ENCODE data around the gene GK. TPM values are rescaled to one million over a fixed set of nuclear protein-coding genes. Genes with fewer than 3 reads are reported as not detected.
A peak's percentile ranks its signal among the peaks of the same experiment; 100 is the strongest.
"Not testable (repeated sequence)": the region's sequence is repeated elsewhere in the genome, so short reads cannot be mapped to it uniquely, and the experiment has no call there.

Gene GK
- total and polyA plus RNA-seq, 11 donors = 3.3 to 17.1 (median 7.4) TPM

DNA sequence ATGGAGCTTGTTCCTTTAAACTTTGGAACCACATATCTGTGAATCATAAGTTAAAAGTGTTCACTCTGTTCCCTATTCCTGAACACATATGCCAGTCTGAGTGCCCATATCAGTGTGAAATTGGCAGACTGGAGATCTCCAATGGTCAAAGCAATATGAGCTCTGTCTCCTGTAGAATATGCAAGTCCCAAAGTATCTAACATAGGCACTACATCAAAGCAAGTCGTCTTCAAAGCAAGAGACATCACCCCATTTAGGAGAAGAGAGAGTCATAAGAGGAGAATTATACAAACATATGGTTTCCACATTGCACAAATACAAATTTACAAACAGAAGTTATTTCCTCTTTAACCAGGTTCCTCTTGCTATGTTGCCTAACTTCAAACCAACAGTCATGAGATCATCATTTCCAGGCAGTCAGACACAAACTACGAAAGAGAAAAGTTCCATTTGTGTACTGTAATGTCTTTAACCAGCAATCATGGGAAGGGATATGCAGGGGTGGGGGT lies 9.9 kb upstream of the GK start:
- no peaks in the 10 kb centered on the region for H3K36me3 ChIP-seq
- H3K27me3 ChIP-seq = no peaks in the 10 kb centered on the region
- peak overlapping the region in 3 of 12 donors; percentile 21 to 89 (median 34) for H3K27ac ChIP-seq
- intact Hi-C loops (cut with DNase I) = no loop called here
- peaks cover 0 to 26% (median 0%) of the 10 kb centered on the region in 12 donors for H3K4me1 ChIP-seq
- no peaks in the 10 kb centered on the region for H3K9me3 ChIP-seq
- WGBS, 4 donors = 36 to 67% (median 47%) methylated on average over 2 of the region's 2 CpGs
- H3K4me3 ChIP-seq = no peak overlapping the region
- ATAC-seq = peak; percentile 52 to 71 (median 66)
- no peak for TF ChIP-seq CTCF (IDR thresholded peaks at IDR 0.05)
- no peak for DNase-seq

GRCh38 chrX:30649859-30650258 lies 3.4 kb upstream of the GK start:
- 60 to 80% (median 73%) methylated on average over 2 of the region's 2 CpGs for WGBS, 4 donors
- H3K36me3 ChIP-seq = no peaks in the 10 kb centered on the region
- peaks cover 0 to 5% (median 0%) of the 10 kb centered on the region in 9 donors for H3K27me3 ChIP-seq
- ATAC-seq (no peak), DNase-seq (no peak)
- TF ChIP-seq CTCF (IDR thresholded peaks at IDR 0.05) = no peak
- TF ChIP-seq POLR2A (IDR thresholded peaks at IDR 0.05) = no peak
- H3K4me1 ChIP-seq = peaks cover 0 to 14% (median 0%) of the 10 kb centered on the region in 12 donors
- no peak overlapping the region for H3K27ac ChIP-seq
- H3K9me3 ChIP-seq = no peaks in the 10 kb centered on the region
- intact Hi-C loops (cut with DNase I) = no loop called here
- H3K4me3 ChIP-seq = no peak overlapping the region

DNA sequence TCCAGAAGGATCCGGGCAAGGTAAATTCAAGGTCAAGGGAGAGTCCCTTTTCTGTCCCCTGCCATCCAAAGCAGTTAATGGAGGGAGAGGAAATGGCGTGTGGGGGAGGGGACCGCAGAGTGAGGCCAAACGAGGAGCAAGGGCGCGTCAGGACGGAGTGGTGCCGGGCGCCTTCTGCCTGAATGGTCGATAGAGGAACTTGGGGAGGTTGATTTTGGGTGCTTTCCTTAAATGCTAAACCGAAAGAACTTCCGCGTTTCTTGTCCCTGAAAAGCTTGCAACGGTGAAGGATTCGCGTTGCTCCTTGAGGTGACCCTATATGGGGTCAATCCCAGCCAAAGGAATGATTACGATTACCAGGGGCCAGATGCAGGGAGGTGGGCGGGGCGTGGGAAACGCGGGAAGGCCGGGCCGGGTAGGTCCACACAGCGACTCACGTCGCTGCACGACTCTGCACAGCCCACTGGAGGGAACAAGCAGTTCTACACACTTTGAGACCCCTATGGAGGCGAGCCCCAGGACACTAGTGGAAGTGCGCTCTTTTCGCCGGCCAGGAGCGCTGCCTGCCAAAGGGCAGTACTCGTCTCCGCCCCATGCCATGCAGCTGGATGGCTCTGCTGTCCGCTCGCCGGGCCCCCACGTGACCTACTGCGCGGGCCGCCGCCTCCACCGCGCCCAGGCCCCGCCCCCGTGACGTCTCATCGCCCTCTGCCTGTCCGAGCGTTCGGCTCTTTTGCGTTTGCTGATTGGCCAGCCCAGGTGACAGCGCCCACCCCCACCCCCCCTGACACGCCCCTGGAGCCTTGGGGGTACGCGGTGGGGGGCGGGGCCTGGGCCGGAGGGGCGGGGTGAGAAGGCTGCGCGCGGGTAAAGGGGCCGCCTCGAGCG lies 452 bp upstream of the GK start:
- peak; percentile 93 to 98 (median 96) for ATAC-seq
- Histone ChIP-seq H3K27ac (peak overlapping the region in 11 of 12 donors; percentile 60 to 88 (median 80)), H3K9me3 (no peaks in the 10 kb centered on the region), H3K4me3 (peak overlapping the region; percentile 33 to 89 (median 68)), H3K4me1 (peaks cover 0 to 24% (median 0%) of the 10 kb centered on the region in 12 donors), H3K27me3 (peaks cover 0 to 5% (median 0%) of the 10 kb centered on the region in 9 donors), H3K36me3 (no peaks in the 10 kb centered on the region)
- peak; percentile 94 to 96 (median 95) for DNase-seq
- 0 to 37% (median 16%) methylated on average over 34 to 65 of the region's 65 CpGs for WGBS, 4 donors
- no peak for TF ChIP-seq CTCF (IDR thresholded peaks at IDR 0.05)
- TF ChIP-seq POLR2A (IDR thresholded peaks at IDR 0.05) = peak in 1 of 2 donors; percentile 16
- intact Hi-C loops (cut with DNase I) = no loop called here

DNA sequence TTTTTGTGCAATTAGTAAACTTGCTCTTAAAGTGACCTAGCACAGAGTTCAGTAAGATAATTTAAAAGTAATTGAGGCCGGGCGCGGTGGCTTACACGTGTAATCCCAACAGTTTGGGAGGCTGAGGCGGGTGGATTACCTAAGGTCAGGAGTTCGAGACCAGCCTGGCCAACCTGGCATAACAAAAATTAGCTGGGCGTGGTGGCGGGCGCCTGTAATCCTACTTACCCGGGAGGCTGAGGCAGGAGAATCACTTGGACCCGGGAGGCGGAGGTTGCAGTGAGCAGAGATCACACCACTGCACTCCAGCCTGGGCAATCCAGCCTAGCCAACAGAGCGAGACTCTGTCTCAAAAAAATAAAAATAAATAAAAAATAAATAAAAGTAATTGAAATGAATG lies 1.2 kb downstream of the GK start:
- H3K9me3 ChIP-seq; H3K36me3 ChIP-seq; intact Hi-C loops (cut with DNase I); ATAC-seq; H3K27me3 ChIP-seq; DNase-seq: not testable (repeated sequence)
- Histone ChIP-seq H3K27ac (peak overlapping the region in 9 of 12 donors; percentile 64 to 87 (median 82)), H3K4me1 (peaks cover 0 to 33% (median 0%) of the 10 kb centered on the region in 12 donors), H3K4me3 (peak overlapping the region in 9 of 12 donors; percentile 56 to 89 (median 72))
- 85 to 95% (median 91%) methylated on average over 13 of the region's 13 CpGs for WGBS, 4 donors
